ENCODE measurements around the gene FASTKD2.

Gene FASTKD2

GRCh38 chr2:206836722-206837121 lies 71.3 kb downstream of the FASTKD2 start:
- no peak for DNase-seq (ENCODE audit: low read depth)

GRCh38 chr2:206837775-206838174 lies 72.4 kb downstream of the FASTKD2 start:
- no peak for DNase-seq (ENCODE audit: low read depth)

- DNase-seq (ENCODE audit: low read depth), result no peak
These were observed 73.3 kb downstream of the FASTKD2 start for GRCh38 chr2:206838690-206839089.

- no peak for DNase-seq (ENCODE audit: low read depth)
These were observed 75.6 kb downstream of the FASTKD2 start for GRCh38 chr2:206840999-206841398.
